SIG-M5 treated with dmso at 0.1 percent for 504 hours (cell line): ENCODE measurements around the gene RGS11.

Source experiments
- DNase-seq: peaks from one replicate; lab custom pipeline; 2025; ENCODE audit not compliant: unreplicated experiment; lab: John Stamatoyannopoulos, UW

Gene RGS11

DNA sequence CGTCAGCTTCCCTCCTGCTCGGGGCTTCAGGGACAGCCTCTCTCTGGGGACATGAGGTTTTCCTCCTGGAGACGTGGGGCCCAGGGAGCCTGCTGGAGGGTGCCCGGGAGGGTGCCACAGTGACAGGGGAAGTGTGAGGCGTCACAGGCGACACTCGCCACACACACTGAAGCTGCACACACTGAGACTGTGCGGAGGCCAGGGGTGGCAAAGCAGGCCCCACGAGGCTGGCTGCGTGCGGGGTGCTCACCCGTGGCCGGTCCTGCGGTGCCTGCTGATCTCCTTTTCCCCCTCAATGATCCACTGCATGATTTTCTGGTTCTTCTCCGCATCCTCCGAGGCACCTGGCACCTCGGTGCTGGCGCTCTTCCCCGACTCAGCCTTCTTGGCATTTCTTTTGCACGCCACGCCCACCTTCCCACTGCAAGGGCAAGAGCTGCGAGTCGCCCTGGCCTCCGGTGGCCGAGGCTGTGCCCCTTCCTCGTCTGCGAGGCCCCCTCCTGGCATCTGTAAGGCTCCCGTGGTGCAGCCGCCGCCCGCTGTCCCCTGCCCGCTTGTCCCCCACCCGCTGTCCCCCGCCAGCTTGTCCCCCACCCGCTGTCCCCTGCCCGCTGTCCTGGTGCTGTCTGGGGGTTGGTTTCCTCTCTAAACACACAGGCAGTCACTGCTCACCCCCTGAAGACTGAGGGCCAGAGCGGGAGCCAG, 21.2 kb upstream of the RGS11 start:
- no peak for DNase-seq

DNA sequence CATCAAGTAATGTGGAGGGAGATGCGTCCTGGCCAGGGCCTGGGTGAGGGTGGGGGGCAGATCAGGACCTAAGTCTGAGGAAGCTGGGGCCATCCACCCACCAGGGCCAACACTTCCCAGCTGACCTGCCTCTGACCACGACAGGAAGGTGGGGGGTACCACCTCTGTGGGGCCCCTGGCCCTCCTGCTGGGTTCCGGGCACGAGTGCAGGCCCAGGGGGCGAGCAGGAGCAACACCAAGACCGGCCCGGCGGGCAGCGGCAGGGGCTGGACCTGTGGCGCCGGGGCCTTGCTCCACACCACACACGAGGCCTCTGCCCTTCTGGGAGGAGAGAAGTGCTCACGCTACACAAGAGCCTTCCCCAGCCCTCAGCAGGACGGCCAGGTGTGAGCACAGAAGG, 20.5 kb upstream of the RGS11 start:
- DNase-seq = no peak

DNA sequence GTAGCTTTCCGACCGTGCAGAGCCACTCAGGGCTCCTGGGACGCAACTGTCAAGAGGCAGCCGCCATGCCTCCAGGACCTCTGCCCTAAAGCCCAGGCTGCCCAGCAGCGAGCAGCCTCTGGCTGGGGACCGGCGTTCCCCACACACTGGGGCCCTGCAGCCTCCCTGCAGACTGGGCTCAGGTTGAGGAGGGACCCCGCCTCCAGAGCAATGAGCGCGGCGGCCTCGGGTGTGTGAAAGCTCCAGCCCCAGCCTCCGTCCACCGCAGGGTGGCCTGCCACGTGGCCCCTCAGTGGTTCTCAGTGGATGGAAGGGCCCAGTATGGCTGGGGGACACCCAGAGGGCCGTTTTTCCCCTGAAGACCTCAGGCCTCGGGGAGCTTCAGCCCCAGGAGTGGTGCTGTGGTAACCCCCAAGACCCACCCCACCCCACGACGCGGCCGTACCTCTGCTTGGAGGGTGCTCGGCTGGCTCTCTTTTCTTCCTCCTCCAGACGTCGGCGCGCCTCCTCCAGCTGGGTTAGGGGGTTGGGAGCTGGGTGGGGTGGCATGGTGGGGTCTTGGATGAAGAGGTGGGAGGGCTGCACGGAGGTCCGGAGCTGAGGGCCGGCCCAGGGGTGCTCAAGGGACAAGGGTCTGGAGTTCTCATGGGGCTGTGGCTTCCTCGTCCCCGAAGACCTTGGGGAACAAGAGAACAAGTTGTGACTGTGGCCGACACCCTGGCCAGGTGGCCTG, 17.5 kb upstream of the RGS11 start:
- no peak for DNase-seq

DNA sequence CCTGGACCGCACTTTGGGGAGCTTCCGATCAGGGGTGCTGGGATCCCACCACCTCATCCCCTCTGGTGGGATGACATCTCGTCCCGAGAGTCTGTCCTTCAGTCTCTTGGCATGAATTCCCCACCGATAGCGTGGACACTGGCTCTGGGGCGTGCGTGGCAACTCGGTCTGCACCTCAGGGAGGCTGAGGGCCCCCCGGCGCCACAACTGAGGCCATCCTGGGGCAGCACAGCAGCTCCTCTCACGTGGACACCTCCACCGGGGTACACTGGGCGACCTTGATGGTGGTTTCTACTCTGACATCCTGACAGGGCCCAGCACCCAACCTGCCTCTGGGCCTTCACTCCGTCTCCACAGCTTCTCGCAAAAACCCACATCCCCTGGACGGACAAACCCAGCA, 15.8 kb upstream of the RGS11 start:
- no peak for DNase-seq

DNA sequence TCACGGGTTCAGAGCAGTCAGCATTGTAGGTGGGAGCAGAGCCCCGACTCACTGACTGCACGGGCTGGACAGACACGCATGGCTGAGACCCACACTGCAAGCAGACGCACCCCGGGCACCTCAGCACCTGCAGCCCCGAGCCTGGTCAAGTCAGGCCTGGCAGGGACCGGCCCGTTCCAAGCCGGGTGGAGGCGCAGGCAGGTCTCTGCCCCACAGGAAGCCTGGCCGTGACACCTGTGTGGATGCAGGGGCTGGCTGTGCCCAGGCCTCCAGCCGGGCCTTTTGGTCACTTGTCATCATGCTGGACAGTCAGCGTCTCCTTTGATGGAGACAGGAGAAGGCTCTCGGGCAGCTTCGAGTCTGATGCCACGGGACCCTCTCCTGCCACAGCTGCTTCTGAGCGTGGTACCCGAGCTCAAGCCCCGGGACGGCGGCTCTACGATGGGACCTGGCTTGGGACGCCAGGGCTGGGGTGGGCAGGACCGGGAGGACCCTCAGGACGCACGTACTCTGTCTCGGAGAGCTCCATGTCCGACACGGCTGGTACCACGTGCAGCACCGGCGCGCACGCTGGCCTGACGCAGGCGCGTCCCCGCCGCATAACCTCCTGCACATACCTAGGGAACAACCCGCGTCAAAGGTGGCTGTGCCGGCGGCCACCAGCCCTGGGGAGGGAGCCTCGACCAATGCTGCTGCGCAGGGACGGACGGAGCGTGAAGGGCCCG, 15.1 kb upstream of the RGS11 start:
- no peak for DNase-seq

DNA sequence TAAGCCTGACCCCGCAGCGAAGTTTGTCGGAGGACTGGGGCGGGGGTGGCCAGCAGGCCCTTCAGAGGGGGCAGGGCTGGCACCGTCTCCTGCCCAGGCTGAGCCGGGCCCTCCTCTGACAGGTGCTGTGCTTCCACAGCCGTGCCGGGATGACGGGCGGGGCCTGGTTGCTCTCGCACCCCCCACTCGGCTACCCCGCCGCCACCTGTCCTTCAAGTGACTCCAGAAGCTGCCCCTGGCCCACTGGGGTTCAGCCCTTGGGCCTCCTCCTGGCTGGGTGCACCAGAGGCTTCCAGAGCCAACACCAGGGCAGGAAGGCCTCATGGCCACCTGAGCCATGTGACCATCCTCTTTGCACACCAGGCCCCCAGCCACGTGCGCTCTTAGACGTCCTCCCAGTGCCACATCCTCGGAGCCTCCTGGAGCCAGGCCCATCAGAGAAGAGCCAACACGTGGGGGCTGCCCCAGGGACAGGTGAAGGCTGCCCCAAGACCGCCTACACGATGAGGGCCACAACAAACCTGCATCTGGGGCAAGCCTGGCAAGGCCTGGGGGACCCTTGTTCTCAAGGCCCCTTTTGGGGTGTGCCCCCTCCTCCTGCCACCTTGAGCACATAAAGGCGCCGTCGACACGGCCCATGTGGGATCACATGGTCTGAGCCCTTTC, 14.4 kb upstream of the RGS11 start:
- no peak for DNase-seq

DNA sequence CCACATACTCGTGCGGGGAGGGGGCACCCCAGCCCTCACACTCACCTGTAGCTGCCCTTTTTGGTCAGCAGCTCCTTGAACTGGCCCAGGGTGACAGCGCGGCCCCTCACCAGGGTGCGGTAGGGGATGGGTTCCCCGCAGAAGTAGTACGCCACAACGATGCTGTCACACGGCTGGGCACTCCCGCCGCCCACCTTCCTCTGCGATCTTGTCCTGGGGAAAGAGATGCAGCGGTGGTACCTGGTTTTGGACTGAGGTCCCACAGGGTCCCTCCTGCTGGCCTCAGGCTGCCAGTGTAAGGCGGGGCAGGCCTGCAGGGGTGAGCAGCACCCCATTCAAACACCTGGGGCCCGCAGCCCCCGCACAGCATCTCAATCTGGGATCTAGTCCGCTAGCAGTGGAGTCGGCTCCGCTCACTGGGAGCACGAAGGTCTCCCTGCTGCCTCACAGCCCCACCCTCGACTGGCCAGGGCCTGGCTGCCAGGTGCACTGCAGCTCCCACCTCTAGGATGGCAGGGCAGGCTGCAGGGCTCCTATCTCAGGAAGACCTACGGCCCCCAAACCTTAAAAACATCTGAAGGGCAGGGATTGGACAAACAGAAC, 13.8 kb upstream of the RGS11 start:
- DNase-seq = no peak

DNA sequence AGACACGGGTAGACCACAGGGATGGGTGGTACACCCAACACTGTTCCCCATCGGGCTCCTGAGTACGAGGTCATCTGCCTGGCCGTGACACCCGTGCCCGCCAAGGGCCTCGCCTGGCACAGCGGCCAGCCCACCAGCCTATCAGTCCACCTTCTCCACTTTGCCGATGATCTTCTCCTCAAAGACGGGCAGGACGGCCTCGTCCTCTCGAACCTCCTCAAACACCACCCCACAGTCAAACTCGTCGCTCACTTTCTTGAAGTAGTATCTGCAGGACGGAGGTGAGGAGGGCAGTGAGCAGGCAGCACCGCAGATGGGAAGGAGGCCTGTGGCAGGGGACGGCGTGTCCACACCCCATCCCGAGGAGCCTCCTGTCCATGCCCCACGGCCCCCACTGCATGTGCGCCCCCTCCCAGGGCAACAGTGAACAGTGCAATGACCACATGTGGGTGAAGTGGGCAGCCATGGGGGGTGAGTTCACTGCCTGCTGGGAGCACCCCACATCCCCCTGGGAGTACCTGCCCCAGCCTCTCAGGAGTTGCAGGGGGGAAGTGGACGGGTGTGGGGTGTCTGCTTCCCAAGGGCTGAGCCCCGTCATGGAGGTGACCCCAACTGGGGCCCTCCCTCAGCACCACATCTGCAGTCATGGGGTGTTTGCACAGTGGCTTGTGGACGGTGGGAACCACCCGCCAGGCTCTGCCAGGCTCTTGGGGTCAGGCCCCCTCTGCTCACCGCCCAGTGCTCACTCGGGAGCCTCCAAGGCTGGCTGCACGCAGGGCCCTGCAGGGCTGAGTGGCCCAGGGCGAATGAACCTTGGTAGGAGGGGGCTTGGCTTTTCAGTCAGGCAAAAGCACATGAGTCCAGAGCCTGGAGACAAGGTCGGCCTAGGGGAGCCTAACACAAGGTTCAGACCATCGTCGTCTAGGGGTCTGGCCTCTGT, 12.5 kb upstream of the RGS11 start:
- DNase-seq = no peak

DNA sequence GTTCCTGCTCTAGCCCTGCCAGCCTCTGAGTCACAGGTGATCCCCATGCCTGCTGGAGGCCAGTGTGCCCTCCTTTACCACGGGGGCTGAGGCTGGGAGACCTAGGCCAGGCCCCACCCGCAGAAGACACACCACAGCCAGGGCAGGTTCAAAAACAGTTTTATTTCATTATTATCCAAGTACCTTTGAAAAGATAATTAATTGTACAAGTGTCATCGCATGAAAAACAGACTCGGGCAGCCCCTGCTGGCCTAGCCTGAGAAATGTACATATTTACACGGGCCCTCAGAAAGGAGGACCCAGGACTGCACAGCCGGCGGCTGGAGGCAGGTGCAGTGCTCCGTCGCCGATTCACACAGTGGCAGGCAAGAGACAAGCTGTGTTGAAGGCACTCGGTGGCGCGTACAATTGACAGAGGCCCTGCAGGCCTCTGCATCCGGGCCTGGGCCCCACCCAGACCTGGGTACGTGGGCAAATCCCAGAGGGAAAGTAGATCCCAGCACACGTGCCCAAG, 11.6 kb upstream of the RGS11 start:
- DNase-seq = no peak

DNA sequence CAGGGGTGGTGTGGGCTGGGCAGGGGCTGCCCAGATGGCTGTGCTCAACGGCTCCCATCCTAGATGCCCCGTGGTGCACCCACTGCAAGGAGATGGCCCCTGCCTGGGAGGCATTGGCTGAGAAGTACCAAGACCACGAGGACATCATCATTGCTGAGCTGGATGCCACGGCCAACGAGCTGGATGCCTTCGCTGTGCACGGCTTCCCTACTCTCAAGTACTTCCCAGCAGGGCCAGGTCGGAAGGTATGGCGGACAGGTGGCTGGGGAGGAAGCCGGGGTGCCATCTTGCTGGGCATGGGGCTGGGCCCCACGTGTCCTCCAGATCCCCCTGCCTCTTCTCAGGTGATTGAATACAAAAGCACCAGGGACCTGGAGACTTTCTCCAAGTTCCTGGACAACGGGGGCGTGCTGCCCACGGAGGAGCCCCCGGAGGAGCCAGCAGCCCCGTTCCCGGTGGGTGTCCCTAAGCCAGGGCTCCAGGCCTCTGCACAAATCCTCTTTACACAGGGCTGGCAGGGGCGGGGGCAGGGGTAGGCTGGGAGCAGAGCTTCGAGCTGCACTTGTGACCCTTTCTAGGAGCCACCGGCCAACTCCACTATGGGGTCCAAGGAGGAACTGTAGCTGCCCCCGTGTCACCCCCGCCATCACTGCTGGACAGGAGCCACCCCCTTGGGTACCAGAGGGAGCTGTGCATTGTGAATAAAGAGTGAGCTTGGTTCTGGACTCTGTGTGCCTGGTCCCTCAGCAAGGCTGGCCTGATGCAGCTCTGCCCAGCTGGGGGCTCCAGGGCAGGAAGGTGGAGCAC, 10.9 kb upstream of the RGS11 start:
- no peak for DNase-seq

DNA sequence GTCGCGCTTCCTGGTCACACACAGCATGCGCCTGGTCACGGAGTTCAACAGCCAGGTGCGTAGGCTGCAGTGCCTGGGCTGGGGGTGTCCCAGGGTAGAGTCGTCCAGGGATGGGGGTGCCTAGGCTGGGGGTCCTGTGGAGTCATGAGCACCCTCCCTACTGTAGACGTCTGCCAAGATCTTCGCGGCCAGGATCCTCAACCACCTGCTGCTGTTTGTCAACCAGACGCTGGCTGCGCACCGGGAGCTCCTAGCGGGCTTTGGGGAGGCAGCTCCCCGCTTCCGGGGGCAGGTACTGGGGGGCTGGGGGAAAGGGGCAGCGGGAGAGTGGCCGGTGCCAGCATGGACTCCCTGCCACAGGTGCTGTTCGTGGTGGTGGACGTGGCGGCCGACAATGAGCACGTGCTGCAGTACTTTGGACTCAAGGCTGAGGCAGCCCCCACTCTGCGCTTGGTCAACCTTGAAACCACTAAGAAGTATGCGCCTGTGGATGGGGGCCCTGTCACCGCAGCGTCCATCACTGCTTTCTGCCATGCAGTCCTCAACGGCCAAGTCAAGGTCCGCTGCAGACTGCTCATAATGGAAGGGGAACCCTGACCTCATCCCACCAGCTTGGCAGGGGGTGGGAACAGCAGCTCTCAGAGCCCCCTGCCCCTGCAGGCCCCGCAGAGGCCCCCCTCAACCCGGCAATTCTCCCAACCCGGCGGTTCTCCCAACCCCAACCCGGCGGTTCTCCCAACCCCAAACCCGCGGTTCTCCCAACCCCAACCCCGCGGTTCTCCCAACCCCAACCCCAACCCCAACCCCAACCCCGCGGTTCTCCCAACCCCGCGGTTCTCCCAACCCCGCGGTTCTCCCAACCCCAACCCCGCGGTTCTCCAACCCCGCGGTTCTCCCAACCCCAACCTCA, 9.7 kb upstream of the RGS11 start:
- no peak for DNase-seq

DNA sequence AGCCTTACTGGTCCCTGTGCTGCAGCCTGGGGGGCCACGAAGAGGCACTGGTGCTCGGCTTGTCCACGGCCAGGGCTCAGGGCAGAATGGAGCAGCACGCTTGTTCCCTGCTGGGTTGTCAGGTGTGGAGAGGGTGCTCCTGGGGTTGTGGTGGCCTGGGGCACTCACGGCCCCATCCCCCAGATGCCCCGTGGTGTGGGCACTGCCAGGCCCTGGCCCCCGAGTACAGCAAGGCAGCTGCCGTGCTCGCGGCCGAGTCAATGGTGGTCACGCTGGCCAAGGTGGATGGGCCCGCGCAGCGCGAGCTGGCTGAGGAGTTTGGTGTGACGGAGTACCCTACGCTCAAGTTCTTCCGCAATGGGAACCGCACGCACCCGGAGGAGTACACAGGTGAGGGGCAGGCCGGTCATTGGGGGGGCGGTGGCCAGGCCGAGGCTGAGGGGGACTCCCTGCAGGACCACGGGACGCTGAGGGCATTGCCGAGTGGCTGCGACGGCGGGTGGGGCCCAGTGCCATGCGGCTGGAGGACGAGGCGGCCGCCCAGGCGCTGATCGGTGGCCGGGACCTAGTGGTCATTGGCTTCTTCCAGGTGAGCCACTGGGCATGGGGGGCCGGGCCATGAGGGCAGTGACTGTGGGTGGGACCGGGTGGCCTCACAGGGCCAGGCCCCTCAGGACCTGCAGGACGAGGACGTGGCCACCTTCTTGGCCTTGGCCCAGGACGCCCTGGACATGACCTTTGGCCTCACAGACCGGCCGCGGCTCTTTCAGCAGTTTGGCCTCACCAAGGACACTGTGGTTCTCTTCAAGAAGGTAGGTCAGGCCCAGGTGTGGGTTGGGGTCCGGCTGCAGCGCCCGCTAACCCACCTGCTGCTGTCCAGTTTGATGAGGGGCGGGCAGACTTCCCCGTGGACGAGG, 8.7 kb upstream of the RGS11 start:
- DNase-seq = no peak

DNA sequence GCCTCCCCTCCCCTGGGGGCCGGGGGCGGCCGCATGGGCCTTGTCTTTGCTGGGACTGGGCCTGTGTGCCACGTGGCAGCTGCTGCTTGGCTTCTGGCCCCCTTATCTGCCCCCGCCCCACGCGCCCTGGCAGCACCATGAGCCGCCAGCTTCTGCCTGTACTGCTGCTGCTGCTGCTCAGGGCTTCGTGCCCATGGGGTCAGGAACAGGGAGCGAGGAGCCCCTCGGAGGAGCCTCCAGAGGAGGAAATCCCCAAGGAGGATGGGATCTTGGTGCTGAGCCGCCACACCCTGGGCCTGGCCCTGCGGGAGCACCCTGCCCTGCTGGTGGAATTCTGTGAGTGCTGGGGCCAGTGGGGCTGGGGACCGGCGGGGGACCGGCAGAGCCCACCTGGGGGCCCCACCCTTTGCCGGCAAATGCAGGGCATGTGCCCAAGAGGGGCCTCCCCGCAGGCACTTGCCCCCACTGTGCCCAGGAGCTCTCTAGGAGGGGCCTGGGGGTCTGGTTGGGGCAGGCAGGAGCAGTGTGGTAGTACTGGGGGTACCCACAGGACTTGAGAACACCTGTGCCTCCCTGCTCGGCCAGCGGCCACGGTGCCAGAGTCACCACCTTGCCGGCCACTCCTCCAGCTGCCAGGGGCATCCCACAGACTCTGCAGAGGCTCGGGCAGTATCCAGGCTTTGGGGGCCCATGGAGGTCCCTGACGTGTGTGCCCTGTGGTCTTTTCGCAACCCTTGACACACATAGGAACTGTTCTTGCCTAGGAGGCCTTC, 7.5 kb upstream of the RGS11 start, which contains the start of gene PDIA2:
Gene PDIA2 (plus strand): TSS at position 132 of the 773 bp plus-strand sequence. CDS start 6 bp downstream, at position 138.
- DNase-seq = no peak

DNA sequence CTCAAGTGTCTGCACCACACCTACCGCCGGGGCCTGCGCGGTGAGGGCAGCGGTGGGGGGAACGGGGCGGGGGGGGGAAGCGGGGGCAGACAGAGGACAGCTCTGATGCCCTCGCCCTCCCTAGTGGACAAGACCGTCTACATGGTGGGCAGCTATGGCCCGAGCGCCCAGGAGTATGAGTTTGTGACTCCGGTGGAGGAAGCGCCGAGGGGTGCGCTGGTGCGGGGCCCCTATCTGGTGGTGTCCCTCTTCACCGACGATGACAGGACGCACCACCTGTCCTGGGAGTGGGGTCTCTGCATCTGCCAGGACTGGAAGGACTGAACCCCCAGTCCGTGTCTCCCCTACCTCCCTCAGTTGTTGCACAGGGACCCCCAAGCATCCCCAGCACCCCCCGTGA, 6.7 kb upstream of the RGS11 start:
- no peak for DNase-seq

DNA sequence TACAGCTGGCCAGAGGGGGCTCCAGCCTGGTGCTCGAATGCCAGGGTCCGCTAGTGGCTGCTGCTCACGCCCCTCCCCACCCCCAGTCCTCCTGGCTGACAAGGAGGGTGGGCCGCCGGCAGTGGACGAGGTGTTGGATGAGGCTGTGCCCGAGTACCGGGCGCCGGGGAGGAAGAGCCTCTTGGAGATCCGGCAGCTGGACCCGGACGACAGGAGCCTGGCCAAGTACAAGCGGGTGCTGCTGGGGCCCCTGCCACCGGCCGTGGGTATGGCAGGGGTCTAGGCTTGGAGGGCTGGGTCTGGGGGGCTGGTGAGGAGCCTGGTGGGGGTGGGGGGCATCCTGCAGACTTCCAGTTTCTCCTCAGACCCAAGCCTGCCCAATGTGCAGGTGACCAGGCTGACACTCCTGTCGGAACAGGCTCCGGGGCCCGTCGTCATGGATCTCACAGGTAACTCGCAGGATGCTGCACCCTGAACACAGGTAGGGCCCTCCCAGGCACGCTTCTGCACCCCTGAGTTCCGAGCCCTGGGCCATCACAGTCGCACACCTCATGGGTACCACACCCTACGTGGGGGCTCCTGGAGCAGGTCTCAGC, 6.0 kb upstream of the RGS11 start:
- DNase-seq = no peak
